Measurements from ENCODE around the gene LRRC8C.
"Not testable (repeated sequence)": the region's sequence is repeated elsewhere in the genome, so short reads cannot be mapped to it uniquely, and the experiment has no call there.

LRRC8C gene

GRCh38 chr1:89607586-89608318 lies 25.2 kb upstream of the LRRC8C start:
- no peak for DNase-seq (ENCODE audit: low read depth in 3 of 3)

DNA sequence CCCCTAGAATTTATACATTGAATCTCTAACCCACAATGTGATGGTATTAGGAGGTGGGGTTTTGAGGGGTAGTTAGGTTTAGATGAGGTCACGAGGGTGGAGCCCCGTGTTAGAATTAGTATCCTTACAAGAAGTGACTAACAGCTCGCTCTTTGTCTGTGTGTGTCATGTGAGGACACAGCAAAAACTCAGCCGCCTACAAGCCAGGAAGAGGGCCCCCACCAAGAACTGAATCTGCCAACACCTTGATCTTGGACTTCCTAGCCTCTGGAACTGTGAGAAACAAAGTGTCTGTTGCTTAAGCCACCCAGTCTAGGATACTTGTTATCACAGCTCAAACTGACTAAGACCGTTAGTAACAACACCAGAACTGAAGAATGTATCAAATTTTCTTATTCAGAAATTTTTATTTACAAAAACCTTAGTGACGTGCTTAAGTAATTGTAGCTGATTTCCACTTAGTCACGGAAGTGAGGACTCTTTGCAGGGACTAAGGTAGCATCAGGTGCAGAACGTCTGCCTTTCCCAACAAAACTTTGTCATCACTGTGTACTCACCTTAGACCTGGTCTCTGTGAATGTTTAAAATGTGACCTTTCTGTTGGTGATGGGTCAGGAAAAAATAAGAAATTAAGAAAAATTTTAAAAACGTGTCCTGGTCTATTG lies 24.5 kb upstream of the LRRC8C start:
- peak in 2 of 3 donors; percentile 61 to 66 for DNase-seq (ENCODE audit: low read depth in 3 of 3)

- peak in 1 of 3 donors; percentile 56 for DNase-seq (ENCODE audit: low read depth in 3 of 3)
Observed at GRCh38 chr1:89608984-89609725, 23.8 kb upstream of the LRRC8C start.

DNA sequence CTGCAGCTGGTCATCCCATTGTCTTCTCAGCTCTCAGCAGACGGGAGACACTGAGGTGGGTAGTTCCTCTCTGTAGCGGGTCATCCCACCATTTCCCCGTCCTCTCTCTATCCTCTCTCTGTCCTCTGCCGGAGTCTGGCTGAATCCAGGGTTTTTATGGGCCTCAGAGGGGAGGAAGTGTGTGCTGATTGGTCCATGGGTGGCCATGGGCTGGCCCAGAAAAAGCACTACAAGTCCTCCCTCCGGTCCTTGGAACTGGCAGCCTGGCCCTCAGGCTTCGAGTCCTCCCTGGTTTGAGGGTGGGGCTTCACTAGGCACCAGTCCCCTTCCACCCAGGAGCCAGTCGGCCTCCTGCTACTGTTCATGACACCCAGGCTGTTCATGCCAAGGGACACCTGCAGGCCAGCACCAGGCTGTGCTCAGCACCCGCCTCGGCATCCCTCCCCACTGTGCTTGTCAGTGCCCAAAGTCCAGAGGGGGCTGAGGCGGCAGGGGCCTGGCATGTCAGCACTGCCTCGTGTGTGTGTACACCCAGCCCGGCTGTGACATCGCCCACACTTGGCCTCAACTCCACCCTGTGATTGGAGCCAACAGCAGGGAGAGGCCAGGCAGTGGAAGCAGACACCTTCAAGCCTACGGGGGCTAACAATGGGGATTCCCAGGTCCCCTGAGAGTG lies 23.0 kb upstream of the LRRC8C start:
- DNase-seq (ENCODE audit: low read depth in 3 of 3): peak in 1 of 3 donors; percentile 44

DNA sequence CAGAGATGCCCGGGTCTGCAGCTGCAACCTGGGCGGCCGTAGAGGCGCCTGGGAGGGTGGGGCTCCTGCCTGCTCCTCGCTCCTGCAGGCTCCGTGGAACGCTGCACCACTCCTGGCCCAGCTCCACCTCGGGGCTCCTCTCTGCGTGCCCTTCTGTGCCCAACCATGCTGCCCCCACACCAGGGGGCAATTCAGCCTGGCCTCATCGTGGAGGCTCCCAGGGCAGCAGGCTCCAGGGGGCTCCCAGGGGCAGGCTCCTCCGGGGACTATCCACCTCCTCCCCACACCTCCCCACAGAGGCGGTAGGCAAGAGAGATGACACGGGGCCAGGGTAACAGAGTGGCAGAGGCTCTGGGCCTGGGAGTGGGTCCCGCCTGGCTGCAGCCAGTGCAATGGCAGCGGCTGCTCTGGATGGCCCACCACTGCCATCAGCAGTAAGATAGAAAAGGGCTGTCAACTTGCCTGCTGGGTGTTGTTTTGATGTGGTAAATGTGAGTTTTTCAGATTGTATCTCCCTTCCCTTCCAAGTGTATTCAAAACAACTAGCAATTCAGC lies 22.4 kb upstream of the LRRC8C start:
- no peak for DNase-seq (ENCODE audit: low read depth in 3 of 3)

DNA sequence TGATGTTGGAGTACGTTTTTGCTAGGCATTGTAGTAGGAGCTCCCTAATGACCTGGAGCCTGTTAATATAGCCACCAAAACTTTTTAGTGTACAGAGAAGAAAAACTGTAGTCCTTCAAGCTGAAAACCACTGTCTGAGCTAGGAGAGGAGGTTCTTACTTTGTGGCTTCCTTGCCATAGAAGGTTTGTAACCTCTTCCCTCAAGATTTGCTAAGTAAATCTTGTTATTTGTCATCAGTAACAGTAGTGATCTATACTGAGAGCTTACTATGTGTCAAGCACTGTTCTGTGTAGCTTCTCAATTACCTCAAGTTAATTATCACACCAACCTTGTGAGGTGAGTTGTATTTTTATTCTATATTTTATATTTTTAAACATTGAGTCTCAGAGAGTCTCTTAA lies 21.2 kb upstream of the LRRC8C start:
- DNase-seq (ENCODE audit: low read depth in 3 of 3): no peak

DNA sequence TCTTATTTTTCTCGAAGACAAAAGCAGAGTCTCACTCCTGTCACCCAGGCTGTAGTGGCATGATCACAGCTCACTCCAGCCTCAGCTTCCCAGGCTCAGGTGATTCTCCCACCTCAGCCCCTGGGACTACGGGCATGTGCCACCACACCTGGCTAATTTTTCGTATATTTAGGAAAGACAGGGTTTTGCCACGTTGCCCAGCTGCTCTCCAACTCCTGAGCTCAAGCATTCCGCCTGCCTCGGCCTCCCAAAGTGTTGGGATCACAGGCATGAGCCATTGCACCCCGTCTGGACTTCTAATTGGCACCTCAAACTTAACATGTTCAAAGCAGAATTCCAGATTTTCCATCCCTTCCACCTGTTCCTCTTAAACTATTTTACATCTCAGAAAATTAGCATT lies 19.0 kb upstream of the LRRC8C start:
- DNase-seq (ENCODE audit: low read depth in 3 of 3): no peak

GRCh38 chr1:89615676-89616598 lies 17.0 kb upstream of the LRRC8C start:
- no peak for DNase-seq (ENCODE audit: low read depth in 3 of 3)

DNA sequence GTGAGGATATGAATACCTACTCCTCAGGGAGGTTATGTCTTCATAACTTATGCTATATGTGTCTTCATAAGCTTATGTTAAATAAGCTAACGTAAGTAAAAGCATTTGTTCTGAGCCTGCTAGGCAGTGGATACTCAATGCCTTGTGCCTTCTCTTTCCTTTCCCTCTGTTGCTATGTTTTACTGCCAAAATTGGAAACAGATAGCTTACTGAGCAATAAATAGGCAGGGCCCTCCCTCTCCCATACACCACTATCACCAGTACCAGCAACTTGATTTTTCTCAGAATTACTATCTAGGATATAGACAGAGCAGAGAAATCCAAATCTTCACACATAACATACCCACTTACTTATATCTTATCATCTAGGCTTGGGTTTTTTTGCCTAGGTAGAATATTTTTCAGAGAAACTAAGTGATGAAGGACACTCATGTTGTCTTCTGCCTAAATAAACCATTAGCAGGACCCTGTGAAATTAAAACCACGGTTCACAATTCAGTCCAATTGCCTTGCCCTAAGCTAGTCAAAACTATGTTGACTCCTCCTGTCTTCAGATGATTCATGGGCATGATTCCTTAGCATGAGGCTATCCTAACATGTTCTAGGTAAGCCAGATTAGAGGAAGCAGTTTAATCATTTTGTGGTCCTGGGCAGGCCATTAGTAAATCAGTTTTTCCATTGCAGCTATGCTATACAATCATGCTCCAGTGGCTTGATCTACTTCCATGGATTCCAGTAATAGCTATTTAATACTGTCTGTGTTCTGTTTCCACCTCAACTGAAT lies 15.9 kb upstream of the LRRC8C start:
- DNase-seq (ENCODE audit: low read depth in 3 of 3): no peak

- no peak for DNase-seq (ENCODE audit: low read depth in 3 of 3)
Observed at GRCh38 chr1:89620664-89621063, 12.3 kb upstream of the LRRC8C start.

DNA sequence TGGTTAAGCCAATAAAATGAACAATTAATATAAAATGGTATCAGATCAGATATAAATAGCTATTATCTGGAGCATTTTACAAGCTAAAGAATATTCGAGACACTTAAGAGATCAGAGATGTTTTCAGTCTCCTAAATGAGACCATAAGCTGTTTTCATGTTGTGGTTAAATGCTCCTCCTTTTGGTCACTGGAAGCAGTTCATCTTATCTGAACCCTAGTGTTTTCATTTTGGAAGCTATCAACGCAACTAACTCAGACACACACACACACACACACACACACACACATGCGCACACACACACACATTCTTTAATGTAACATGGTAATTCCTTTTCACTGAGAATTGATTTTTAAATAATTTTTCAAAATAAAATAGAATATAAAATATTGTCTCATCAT lies 10.0 kb upstream of the LRRC8C start:
- no peak for DNase-seq (ENCODE audit: low read depth in 3 of 3)

DNA sequence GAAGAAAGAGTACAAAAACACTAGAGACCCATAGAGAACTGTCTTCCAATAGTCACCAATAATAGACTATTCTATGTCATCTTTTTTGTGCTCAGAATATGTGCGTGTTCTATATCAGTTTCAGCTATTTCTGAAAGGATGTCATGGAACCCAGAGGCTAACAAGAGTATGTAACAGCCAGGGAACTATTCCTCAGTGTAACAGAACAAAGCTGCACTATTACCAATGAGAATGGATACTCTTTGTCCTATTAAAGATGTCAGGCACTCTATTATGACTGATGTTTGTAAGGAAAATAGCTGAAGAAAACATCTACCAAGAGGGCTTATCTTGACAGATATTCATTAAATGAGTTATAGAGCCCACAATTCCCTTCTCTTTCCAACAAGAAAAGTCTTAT lies 8.6 kb upstream of the LRRC8C start:
- no peak for DNase-seq (ENCODE audit: low read depth in 3 of 3)

DNA sequence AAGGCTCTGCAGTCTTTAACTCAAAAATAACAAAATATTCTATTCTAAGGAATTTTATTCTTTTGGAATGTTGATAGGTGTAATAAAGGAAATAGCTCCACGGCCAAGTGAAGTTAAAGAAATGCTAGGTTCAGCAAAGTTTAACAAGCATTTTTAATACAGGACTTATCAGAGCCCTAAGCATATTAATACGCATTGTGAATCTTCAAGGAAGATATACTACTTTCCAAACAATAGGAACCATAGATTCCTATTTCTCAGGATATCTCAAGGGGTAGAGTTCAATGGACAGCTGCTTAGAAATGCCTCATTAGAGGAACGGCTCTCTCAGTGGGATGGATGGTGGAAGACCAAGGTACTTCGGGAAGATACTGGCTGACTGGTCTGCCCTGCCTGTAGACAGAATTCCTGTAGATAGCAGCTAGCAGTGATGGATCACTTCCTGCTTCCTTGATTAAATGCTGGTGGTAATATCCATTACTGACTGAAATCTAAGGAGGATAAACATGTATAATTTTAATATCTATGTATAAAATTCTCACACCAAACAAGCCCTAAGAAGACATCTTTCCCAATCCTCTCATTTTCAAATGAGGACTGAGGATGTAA lies 8.1 kb upstream of the LRRC8C start:
- no peak for DNase-seq (ENCODE audit: low read depth in 3 of 3)

- no peak for DNase-seq (ENCODE audit: low read depth in 3 of 3)
Observed at GRCh38 chr1:89627596-89627962, 5.3 kb upstream of the LRRC8C start.

- DNase-seq (ENCODE audit: low read depth in 3 of 3): no peak
Observed at GRCh38 chr1:89629146-89629545, 3.8 kb upstream of the LRRC8C start.

DNA sequence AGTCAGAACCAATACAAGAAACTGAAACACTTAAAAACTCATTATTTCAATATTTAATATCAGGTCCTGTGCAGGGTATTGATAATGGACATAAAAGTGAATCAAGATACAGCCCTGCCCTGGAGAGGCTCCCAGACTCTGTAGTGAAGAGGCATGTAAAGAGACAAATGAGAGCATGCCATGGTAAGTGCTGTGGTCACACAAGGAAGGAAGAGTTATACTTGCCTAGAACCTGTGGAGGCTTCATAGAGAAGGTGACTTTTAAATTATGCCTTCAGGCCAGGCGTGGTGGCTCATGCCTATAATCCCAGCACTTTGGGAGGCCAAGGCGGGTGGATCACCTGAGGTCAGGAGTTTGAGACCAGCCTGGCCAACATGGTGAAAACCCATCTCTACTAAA lies 3.3 kb upstream of the LRRC8C start:
- DNase-seq (ENCODE audit: low read depth in 3 of 3): not testable (repeated sequence)

GRCh38 chr1:89630048-89630447 lies 2.9 kb upstream of the LRRC8C start:
- DNase-seq (ENCODE audit: low read depth in 3 of 3): no peak

GRCh38 chr1:89631816-89632656 lies 884 bp upstream of the LRRC8C start:
- no peak for DNase-seq (ENCODE audit: low read depth in 3 of 3)

Data from stimulated activated CD4-positive, alpha-beta T cell treated with anti-CD3 and anti-CD28 coated beads, TNF-alpha, amount 100 ng/mL, for 48 hours (primary cell).